CD4-positive, alpha-beta T cell treated with Interleukin-10 for 1 hour (primary cell): Measurements from ENCODE around the gene CLTA.
"Not testable (repeated sequence)": the region's sequence is repeated elsewhere in the genome, so short reads cannot be mapped to it uniquely, and the experiment has no call there.

Experiments used
- DNase-seq: peaks from one replicate; pipeline ENCODE4 v3.0.0-alpha.2; 2020

Gene CLTA

DNA sequence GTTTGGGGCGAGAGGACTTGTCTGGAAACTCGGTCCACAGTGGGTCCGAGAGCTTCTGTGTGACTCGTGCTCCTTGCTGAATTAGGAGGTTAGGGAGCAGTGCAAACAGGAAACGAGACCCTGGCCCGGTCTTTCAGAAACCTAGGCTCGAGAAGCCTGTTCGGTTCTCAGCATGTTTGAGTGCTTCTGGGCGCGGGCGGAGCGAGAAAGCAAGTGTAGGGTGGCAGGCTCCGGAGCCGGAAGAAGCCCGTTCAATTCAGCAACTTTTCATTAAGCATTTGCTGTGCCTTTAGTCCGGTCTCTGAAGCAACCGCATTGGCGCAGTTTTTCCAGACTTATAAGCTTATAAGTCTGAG, 547 bp downstream of the CLTA start:
- peak; percentile 39 for DNase-seq

DNA sequence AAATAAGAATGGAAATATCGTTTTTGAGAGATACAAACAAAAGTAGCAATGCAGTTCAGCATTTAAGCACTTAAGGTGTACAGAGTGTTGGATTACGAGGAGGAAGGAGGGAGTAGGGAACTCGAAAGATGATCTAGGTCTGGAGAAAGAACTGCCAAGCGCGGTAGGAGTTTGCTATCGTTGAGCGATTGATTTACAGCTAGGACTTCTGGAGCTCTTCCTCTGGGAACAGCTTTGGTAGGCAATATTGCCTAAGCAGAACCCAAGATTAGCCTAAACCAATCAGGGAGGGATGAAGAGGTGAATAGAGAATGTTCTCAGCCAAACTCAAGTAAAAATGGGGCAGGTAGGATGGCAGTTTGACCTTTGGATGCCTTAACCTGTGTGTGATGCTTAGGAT, 965 bp downstream of the CLTA start:
- no peak for DNase-seq

DNA sequence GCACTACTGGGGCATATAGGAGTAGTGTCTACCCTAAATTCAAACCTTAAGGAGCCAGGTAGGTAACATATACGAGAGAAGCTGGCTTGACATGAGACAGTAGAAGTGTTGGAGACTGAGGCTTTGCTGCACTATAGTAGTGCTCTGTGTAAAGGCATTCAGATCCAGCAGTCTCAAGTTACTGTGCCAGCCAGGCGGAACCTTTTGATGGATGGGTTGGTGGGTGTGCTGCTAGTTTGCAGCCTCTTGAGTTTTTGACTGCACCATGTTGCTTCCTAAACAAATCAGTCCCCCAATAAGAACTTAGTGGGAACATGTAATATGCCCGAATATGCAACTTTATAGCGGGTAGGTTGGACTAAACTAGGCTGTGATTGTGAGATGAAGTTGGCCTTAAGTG, 1.5 kb downstream of the CLTA start:
- no peak for DNase-seq

DNA sequence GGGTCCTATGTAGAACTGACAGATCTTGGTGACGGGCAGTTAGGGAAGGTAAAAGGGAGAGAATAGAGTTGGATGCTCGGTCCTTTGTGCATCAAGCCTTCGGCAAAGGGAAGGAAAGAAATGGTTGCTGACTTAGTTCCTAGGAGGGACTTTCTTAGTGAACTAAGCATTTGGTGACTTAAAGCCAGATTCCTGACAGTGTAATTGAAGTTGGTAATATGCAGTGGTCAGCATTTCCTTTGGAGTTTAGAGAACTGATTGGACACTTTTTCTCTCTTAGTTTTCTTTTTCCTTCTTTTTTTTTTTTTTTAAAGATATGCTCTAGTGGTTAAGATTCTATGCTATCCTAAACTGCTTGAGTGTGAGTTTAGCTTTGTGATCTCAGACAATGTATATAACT, 2.3 kb downstream of the CLTA start:
- no peak for DNase-seq

DNA sequence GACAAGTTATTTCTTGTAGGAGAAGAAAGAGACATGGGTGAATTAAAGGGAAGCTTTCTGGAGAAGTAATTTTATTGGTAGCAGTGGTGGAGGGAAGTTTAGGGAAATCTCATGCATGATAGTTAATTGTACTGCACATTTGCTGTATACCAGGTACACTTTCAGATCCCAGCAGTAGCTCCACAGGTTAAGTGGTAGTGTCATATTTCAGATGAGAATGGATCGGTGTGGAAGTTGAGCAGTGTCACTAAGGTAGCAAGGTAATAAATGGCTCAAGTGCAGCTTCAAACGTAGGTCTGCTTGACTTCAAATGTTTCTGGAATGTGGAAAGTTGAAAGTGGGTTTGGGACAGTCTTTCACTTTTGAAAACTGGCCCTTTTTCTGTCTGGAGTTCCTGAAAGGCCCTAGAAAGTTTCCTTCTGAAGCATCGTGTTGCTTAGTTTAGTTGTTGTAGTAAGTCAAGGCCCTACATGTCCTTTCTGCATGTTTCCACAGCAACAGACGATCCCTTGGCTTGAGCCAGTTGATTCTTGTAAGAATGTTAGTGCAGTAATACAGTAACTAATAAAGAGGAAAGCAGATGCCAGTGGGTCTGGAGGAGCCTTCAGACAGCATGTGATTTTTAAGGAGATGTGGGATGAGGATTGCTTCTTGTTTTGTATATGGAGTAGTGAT, 3.7 kb downstream of the CLTA start:
- no peak for DNase-seq

DNA sequence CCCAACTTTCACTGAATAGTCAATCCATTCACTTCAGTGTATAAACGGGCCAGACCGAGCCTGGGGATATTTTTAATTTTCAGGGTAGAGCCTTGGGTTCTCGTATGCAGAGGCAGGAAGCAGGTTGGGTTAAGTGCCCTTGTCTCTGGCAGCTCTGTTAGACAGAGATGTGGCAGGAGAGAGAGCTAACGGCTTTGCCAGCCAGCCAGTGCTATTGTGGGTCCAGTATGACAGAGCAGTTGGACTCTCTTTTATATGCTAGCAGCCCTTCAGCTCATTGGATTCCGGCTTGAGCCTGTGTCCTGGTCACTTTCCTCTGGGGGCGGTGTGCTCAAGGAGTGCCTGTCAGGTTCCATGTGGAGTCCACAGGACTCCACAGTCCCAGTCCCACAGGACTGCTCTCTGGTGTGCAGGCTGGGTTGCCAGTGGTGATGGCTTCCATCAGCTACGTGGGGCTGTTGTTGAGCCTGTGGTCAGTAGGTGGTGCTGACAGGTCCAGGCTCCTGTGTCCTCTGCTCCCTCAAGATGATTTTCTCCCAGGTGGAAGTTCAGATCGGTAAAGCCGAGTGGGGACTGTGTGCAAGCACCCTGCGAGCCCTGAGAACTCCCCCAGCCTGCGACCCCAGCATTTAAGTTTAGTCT, 14.3 kb downstream of the CLTA start:
- DNase-seq, result no peak

DNA sequence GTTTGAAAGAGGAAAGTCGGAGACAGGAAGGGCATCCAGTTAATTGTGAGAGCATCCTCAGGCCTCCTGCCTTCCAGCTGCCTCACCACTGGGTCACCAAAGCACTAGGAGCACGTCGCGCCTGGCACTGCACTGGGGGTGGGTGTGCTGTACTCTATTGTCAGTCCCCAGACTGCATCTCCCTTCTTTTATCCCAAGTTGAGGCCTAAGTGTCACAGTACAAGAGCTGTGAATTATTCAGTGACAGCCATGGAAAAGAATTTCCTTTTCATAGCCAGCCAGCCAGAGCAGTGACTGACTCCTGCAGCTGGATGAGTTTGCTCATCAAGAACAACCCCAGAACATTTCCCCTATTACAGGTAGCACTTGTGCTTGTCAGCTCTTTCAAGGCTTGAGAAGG, 16.3 kb downstream of the CLTA start:
- no peak for DNase-seq

DNA sequence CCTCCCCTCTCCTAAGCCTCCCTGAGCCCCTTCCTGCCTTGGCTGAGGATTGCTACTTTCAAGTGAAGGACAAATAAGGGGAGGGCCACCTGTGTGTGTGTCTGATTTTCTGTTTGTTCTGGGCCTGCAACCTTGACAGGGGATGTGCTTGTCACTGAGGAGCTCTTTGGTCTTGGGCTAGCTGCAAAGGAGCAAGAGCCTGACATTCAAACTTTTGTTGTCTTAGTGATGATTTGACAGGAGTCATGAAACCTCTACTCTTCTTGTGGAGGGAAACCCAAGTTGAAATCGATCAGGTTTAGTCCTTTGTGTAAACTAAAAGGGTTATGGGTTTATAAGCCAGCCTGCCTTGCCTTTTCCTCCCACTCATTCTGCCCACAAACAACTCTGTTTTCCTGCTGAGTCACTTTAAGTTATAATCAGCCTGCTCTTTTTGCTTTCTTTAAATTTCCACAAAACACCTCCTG, 16.9 kb downstream of the CLTA start:
- DNase-seq, result no peak

DNA sequence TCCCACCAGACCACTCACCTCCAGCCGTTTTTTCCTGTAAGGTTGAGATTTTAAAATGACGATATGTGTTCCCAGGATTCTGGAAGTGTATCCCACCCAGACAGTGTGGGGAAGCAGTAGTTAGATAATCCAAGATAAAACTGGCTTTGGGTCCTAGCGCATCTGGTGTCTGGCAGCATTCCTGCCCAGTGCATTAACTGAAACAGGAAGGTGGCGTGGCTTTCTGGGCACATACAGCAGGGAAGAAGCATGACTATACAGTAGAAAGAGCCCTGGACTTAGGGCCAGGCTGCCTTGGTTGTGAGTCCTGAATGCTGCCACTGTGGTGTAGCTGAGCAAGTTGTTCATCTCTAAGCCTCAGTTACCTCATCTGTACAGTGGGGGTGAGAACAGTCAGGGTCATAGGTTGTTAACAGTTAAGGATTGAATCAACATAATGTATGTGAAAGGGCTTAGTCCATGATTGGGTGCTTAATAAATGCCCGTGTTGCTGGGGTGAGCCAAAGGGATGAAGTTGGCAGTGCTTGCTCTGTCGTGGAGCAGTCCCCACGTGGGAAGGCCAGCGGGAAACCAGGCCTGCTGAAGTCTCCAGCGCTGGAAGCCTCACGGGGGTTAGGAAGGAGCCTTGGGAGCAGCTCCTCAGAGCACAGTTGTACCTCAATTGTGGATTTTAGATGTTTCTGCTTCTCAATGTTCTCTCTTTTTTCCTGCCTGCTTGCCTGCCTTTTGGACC, 18.0 kb downstream of the CLTA start:
- DNase-seq, result no peak

DNA sequence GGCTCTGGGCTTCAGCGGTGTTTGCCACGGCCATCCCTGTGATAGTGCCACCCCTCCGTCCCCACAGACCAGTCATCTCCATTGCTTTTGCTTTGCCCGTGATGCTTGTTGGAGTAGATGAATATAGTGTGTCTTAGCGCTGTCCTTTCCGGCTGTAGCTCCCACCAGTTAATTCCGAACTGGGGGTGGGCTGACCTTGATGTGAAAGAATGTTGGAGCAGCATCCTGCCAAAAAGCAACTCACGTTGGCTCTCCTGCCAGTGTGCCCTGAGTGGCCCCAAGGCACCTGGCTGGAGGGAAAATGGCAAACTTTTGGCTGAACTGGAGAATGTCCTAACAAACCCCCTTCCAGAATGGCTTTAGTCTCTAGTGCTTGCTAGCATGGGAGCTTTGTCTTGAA, 20.0 kb downstream of the CLTA start:
- DNase-seq, result no peak

DNA sequence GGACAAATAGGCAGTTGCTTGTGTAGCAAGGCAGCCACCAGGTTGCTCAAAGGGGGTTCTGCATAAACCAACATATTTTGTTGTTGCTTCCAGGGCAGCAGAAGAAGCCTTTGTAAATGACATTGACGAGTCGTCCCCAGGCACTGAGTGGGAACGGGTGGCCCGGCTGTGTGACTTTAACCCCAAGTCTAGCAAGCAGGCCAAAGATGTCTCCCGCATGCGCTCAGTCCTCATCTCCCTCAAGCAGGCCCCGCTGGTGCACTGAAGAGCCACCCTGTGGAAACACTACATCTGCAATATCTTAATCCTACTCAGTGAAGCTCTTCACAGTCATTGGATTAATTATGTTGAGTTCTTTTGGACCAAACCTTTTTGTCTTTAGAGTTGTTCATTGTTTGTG, 20.8 kb downstream of the CLTA start:
- DNase-seq, result no peak

DNA sequence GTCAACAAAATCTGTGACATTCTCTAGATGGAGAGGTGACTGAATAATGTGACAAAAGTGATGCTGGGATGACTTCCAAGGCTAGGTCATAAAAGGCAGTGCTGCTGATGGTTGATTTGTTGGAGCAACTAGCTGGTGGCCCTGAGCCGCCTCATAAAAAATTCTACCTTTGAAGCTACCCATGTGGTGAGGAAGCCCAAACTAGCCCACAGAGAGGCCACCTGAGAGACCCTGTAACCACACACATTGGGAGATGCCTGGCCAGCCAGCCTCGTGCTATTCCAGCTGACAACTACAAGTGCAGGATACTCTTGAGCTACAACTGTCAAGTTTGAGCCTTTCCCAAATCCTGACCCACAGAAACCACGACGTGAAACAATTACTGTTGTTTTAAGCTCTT, 22.7 kb downstream of the CLTA start:
- DNase-seq, result no peak

DNA sequence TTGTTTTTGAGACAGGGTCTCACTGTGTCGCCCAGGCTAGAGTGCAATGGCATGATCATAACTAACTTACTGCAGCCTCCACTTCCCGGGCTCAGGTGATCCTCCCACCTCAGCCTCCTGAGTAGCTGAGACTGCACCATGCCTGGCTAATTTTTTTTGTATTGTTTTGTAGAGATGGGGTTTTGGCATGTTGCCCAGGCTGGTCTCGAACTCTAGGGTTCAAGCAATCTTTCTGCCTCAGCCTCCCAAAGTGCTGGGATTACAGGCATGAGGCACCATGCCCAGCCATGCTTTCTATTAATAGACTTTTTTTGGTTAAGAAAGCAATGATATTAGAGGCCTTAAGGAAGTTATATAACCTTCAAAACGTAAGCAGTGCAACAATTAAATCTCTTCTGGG, 23.3 kb downstream of the CLTA start:
- DNase-seq, result no peak

DNA sequence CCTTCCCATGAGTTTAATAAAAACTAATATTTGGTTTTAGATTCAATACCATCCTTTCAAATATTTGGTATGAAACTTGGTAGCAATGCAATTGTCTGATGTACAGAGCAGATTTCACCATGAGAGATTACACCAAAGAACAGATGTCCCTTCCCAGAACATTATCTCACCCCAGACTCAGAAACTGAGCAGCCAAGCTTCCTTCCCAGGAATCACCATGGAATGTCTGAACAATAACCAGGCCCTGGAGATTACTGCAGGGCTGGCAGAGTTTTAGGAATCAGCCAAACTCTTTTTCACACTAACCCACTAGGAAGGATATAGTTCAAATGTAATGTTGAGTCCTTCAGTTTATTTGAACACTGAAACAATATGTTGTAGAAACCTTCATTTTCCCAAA, 23.9 kb downstream of the CLTA start:
- DNase-seq, result no peak

DNA sequence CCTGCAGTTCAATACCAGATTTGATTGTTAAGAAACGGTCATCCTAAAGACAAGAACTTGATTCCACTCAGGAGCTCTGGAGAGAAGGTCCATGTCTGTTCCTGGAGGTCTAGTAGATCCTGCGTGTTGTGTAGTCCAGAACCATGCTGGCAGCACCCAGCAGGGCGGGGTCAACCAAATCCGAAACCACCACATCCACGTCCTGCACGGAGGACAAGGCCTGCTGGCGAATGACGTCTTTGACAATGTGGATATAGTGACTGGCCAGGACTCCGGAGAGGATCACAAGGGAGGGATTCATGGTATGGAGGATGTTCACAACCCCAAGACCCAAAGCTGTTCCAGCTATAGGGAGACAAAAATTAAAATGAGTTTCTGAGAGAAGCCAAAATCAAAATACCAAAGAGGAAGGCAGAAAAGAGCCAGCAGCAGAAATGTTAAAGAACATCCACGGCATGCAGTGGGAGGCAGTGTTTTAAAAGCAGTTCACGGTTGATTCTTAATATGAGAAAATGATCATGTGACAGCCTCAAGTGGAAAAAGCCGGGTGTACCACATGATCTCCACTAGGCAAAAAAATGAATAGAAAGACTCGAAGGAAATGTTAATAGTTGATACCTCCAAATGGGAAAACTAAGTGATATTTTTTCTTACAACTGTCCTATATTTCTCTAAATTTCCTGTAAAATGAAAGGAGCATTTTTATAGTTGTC, 26.7 kb downstream of the CLTA start:
- no peak for DNase-seq

DNA sequence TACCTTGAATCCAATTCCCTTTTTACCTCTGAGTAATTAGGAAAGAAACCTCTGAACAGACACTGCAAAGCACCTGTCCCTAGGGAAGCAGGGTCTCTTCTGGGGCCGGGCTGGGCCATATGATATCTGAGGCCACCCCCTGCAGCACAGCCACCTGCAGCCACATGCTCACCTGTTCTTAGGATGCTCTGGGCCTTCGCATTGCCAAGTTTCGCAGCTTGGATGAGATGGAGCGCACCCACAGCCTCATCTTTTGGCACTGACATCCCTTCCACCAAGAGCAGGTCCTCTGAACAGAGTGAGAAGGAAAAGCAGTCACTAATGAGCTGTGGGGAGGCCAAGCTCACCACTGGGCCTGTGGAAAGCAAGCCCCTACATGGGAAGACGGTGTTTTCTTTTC, 27.3 kb downstream of the CLTA start:
- DNase-seq, result no peak

DNA sequence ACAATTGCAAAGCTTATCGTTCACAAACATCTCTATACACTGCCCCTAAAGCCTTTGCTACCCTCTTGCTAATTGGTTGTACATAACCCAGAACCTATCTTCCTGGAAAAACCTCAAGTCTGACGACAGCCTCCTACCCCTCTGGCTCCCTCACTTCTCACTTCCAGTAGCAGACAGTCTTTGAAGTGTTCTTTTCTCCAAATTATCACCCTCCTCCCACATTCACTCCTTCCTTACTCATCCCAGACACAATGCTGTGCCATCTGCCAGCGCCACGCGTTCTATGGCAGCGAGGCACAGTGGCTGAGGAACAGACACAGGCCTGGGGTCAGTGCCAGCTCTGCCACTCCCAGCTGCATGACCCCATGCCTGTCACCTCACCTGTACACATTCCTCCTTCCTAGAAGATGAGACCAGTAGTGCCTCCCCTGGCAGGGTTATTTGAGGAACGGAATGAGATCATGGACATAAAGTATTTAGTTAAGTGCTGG, 27.7 kb downstream of the CLTA start:
- no peak for DNase-seq

DNA sequence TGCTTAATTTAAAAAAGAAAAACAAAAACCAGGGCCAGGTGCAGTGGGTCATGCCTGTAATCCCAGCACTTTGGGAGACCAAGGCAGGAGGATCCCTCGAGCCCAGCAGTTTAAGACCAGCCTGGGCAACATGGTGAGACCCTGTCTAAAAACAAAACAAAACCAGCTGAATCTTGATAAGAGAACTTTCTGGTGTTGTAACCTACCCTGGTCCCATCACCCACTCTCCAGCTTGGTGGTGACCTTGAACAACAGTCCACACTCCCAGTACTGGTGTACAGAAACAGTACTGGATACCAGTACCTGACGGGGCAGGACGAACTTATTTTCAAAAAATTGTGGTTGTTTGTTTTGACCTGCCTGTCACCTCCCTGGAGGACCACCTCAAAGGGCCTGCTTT, 30.9 kb downstream of the CLTA start:
- DNase-seq, result no peak

DNA sequence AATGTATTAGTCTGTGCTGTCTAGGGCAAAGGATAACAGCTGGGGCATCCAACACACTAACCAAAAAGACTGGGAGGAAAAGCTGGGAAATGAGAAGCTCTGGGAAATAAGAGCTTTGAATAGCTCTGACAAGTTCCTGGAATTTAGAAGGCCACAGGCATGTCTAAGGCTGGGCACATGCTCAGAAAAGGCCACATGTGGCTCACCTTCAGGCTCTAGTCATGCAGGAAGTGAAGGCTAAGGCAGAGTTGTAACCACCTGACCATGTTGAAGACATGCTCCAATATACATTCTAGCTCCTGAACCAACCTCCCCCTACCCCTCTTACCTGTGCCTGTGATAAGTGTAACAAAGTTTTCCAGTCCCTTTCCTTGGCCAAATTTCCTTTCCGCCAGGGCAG, 31.7 kb downstream of the CLTA start:
- no peak for DNase-seq

DNA sequence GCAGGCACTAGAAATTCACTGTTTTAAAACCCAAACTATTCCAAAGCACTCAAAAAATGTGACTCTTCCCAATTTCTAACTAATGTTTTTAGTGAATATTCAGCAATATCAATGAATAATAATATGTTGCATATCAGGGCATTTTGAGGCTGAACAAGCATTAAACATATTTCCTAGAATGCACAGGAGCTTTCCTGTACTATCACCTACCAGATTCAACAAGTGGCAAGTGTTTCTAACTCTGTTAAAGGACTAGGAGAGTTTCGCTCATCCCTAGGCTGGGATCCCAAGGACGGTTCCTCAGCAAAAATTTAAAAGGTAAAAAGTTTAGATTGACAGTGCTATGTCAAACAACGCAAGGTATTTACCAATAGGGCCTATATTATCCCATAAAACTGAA, 46.5 kb downstream of the CLTA start:
- DNase-seq, result no peak

DNA sequence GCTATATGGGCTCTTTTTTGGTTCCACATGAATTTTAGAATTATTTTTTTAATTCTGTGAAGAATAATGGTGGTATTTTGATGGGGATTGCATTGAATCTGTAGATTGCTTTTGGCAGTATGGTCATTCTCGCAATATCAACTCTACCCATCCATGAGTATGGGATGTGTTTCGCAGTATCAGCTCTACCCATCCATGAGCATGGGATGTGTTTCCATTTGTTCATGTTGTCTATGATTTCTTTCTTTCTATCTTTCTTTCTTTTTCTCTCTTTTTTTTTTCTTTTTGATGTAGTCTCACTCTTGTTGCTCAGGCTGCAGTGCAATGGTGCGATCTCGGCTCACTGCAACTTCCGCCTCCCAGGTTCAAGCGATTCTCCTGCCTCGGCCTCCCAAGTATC, 48.5 kb downstream of the CLTA start:
- DNase-seq, result not testable (repeated sequence)

DNA sequence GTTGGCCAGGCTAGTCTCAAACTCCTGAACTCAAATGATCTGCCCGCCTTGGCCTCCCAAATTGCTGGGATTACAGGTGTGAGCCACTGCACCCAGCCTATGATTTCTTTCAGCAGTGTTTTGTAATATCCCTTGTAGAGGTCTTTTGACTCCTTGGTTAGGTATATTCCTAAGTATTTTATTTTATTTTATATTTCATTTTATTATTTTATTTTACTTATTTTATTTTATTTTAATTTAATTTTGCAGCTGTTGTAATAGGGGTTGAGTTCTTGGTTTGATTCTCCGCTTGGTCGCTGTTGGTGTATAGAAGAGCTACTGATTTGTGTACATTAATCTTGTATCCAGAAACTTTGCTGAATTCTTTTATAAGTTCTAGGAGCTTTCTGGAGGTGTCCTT, 49.0 kb downstream of the CLTA start:
- not testable (repeated sequence) for DNase-seq

DNA sequence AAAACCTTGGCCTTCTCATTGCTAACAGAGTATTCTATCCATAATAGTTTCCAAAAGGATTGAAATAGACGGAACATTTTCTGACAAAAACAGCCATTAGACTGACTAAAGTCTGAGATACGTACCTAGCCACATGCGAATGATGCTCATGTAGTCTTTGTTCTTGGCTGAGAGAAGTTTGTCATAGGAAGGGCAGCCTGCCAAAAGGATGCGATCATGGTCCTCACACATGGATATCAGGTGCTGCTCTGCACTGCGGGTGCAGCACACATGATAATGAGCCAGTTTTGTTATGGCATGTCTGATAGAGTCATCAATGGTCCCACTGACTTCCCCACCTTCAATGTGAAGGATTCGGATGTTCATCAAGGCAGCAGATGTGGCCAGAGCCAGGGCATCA, 55.2 kb downstream of the CLTA start:
- DNase-seq, result no peak

DNA sequence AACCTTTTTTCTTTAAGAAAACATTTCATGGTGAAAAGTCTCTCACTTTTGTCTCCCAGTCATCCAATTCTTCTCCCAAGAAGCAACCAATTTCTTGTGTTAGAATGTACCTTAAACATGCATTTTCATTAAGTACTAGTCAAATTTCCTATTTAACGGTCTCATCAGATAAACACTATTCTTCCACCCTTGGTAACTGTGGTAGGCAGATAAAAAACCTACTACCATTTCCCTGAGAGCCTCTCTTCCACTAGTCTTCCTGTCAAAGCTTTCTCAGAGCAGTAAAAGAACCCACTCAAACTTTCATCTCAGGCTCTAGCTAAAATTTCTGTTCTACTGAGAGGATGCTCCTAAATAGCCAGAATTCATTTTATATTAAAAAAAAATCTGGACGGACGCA, 56.6 kb downstream of the CLTA start:
- DNase-seq, result no peak
